GM10266 (cell line): ENCODE results near the gene MED12L.

Experiments used
- DNase-seq: peaks from one replicate; pipeline ENCODE4 v3.0.0; 2012; ENCODE audit errors: extremely low spot score
- CTCF ChIP-seq: IDR thresholded peaks from 2 replicates; pipeline ENCODE4 v1.5.1; 2012; ENCODE audit warnings: mild to moderate bottlenecking, low read depth; ENCODE audit not compliant: control insufficient read depth, insufficient read depth; ENCODE audit errors: missing control alignments

Gene MED12L

GRCh38 chr3:151306168-151306810 is 220.8 kb downstream of the MED12L start:
- no peak for DNase-seq

DNA sequence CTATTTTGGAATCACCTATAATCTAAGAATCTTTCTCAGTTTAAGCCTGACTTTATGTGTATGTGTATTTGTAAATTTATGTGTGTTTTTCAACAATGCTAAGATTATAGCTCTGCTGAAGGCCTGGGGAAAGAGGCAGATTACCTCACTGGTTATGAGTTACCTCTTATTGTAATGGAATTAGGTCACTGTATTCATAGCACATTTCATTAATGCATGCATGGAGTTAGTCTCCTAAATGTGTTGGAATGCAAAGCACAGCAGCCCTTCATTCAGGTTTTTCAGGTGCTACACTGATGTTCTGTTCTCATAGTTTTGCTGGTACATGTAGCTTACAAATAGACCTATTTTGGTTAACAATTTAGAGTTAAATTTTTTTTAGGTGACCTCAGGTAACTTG is 221.7 kb downstream of the MED12L start:
- no peak for TF ChIP-seq CTCF
- no peak for DNase-seq

More at GRCh38 chr3:151306168-151306810, 220.8 kb downstream of the MED12L start:
- TF ChIP-seq CTCF = no peak

GRCh38 chr3:151307583-151308488 is 222.4 kb downstream of the MED12L start:
- DNase-seq = no peak

DNA sequence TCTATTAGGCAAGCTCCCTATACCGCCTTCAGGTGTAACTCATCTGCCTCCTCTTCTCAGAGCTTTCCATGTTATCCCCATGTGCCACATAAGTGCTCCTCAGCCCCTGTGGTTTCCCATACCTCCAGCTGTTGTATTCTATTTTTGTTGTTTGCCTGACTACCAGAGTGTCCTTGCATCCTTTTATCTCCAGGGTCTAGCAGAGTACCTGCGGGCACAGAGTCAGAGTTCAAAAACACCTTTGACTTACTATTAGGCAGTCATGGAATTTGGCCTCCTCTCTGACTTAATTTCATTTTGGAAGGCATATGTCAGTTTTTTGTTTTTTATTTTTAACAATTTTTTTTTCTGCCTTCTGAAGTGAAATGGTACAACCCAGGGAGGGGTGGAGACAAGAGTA is 224.1 kb downstream of the MED12L start:
- no peak for TF ChIP-seq CTCF
- no peak for DNase-seq

More at GRCh38 chr3:151307583-151308488, 222.4 kb downstream of the MED12L start:
- TF ChIP-seq CTCF = no peak

- no peak for TF ChIP-seq CTCF
- no peak for DNase-seq
Observed at GRCh38 chr3:151312972-151313371, 227.5 kb downstream of the MED12L start.

- no peak for TF ChIP-seq CTCF
- no peak for DNase-seq
Observed at GRCh38 chr3:151314137-151314536, 228.7 kb downstream of the MED12L start.

DNA sequence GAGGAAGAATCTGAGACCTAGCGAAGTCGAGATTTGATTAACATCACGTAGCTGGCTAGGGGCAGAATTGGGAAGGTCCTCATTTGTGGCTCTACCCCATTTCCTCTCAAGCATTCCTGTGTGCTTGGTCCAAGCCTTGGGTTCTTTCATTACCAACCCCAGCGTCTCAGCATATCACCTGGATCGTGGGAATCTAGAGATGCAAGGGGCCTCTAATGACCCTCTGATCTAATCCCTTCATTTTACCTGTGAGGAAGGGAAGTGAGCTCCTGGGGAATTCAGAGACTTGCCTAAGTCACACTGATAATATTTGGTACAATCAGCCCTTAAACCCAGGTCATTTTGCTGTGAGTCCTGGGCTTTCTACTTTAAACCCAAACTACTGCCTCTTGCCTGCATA is 229.1 kb downstream of the MED12L start:
- DNase-seq = no peak
- TF ChIP-seq CTCF = no peak
